Suprapubic skin (tissue), 3 donors: ENCODE results near the gene SPATA6L.

Source experiments
- POLR2A ChIP-seq, 2 donors: fragments of 450-650 bp; IDR thresholded peaks; one replicate each; pipeline ENCODE4 v1.6.1; 2017; ENCODE audit warnings: antibody characterized with exemption in 2 of 2, mild to moderate bottlenecking in 2 of 2, moderate library complexity in 2 of 2
- TF ChIP-seq, protein P1 (sequence below), 2 donors: fragments of 200-600 bp in 1 of 2; fragments of 450-650 bp in 1 of 2; sonication (generic) in 1 of 2; IDR thresholded peaks; one replicate each; pipeline ENCODE4 v1.5.1; 2016 to 2019; ENCODE audit warnings: antibody characterized with exemption in 2 of 2, mild to moderate bottlenecking in 1 of 2, moderate library complexity in 1 of 2

DNA sequence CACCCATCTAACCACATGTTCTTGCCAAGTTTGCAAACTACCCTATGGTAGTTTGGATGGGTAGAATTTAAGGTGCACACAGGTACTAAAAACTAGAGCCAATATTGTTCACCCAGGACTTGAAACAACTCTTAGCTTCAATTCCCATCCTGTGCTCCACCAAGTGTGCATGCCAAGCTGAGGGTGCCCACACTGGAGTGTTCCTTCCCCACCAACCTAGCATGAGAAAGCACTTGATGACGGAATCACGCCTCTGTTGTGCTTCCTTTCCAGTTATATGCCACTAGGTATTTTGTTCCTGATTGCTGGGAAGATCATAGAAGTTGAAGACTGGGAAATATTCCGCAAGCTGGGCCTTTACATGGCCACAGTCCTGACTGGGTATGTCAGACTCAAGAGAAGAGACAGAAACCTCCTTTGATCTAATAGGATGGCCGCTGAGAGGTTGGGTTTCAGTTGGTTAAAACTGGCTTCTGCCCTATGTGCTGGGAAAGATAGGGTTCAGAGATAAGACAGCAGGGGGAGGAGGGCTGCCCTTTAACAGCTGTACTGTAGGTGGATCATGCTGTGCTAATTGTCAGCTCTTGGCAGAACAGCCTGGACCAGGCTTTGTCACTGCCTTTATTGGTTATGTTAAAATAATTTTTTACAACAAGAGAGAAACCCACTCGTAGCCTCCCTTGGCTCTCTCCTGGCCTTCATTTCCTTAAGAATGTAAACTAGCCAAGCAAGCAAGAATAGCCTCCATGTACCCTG, 92.5 kb downstream of the SPATA6L start:
- TF ChIP-seq, protein P1, sequence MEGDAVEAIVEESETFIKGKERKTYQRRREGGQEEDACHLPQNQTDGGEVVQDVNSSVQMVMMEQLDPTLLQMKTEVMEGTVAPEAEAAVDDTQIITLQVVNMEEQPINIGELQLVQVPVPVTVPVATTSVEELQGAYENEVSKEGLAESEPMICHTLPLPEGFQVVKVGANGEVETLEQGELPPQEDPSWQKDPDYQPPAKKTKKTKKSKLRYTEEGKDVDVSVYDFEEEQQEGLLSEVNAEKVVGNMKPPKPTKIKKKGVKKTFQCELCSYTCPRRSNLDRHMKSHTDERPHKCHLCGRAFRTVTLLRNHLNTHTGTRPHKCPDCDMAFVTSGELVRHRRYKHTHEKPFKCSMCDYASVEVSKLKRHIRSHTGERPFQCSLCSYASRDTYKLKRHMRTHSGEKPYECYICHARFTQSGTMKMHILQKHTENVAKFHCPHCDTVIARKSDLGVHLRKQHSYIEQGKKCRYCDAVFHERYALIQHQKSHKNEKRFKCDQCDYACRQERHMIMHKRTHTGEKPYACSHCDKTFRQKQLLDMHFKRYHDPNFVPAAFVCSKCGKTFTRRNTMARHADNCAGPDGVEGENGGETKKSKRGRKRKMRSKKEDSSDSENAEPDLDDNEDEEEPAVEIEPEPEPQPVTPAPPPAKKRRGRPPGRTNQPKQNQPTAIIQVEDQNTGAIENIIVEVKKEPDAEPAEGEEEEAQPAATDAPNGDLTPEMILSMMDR (IDR thresholded peaks at IDR 0.05): no peak
- TF ChIP-seq POLR2A (IDR thresholded peaks at IDR 0.05): no peak
